Caco-2 (cell line): ENCODE measurements around the gene TALDO1. TPM values are rescaled to one million over a fixed set of nuclear protein-coding genes. Genes with fewer than 3 reads are reported as not detected.

Source experiments
- BruUV-seq: library from RNA; stranded (reverse); fragments of 400-500 nt; replicated peaks from 2 replicates; lab custom pipeline; 2021; lab: Mats Ljungman, UMichigan
- CTCF ChIA-PET: fragments of 300-600 bp; sonication (Branson Sonifier 250); formaldehyde crosslinking; loops from one replicate; lab custom pipeline; 2022; ENCODE audit warnings: antibody characterized with exemption; lab: Charles Lee
- POLR2A ChIA-PET: fragments of 300-600 bp; sonication (Branson Sonifier 250); formaldehyde crosslinking; loops from one replicate; lab custom pipeline; 2022; ENCODE audit warnings: antibody characterized with exemption; lab: Charles Lee
- DNase-seq, 2 experiments: peaks; one replicate each; pipeline versions ENCODE4 v3.0.0 to v3.0.0-alpha.2; 2020 to 2022
- H3K27me3 ChIP-seq: replicated peaks from 2 replicates; pipeline ENCODE4 v1.6.0; 2011; ENCODE audit warnings: low read length; ENCODE audit not compliant: control insufficient read depth, insufficient read depth
- H3K36me3 ChIP-seq: 2 replicates; pipeline ENCODE4 v1.5.1; 2011; ENCODE audit warnings: low read length; ENCODE audit not compliant: control insufficient read depth, insufficient read depth
- H3K4me1 ChIP-seq: fragments of 250-450 bp; sonication (Bioruptor Pico); 2 replicates; pipeline ENCODE4 v1.5.1; 2020; ENCODE audit warnings: mild to moderate bottlenecking
- H3K4me3 ChIP-seq: 2 replicates; pipeline ENCODE4 v1.5.1; 2011; ENCODE audit warnings: low read depth, mild to moderate bottlenecking, control low read depth, low read length
- H3K9me3 ChIP-seq: fragments of 250-450 bp; sonication (Bioruptor Pico); 2 replicates; pipeline ENCODE4 v1.5.1; 2020; ENCODE audit warnings: mild to moderate bottlenecking, moderate library complexity
- H3K27ac Mint-ChIP-seq: one replicate; pipeline ENCODE4 v1.8.0; 2022; ENCODE audit warnings: mixed read lengths; ENCODE audit not compliant: unreplicated experiment
- H3K27me3 Mint-ChIP-seq: one replicate; pipeline ENCODE4 v1.8.0; 2022; ENCODE audit warnings: mixed read lengths; ENCODE audit not compliant: insufficient read depth, unreplicated experiment
- H3K36me3 Mint-ChIP-seq: one replicate; pipeline ENCODE4 v1.8.0; 2022; ENCODE audit warnings: mild to moderate bottlenecking, mixed read lengths; ENCODE audit not compliant: insufficient read depth, unreplicated experiment
- H3K4me1 Mint-ChIP-seq: one replicate; pipeline ENCODE4 v1.8.0; 2022; ENCODE audit warnings: low read depth, mixed read lengths; ENCODE audit not compliant: unreplicated experiment
- H3K4me3 Mint-ChIP-seq: one replicate; pipeline ENCODE4 v1.8.0; 2022; ENCODE audit warnings: mild to moderate bottlenecking, moderate library complexity, mixed read lengths; ENCODE audit not compliant: unreplicated experiment
- H3K9me3 Mint-ChIP-seq: one replicate; pipeline ENCODE4 v1.8.0; 2022; ENCODE audit warnings: mixed read lengths; ENCODE audit not compliant: unreplicated experiment
- CTCF ChIP-seq, 2 experiments: fragments of 200-600 bp in 1 of 2; IDR thresholded peaks; 1 replicate in 1 of 2; 2 replicates in 1 of 2; pipeline versions ENCODE4 v1.5.1 to v1.8.0; 2011 to 2022; ENCODE audit warnings: antibody characterized with exemption in 1 of 2, control low read depth in 1 of 2, inconsistent platforms in 1 of 2, low read depth in 1 of 2, low read length in 1 of 2, mild to moderate bottlenecking in 1 of 2, moderate library complexity in 1 of 2; ENCODE audit not compliant: insufficient read depth in 1 of 2, severe bottlenecking in 1 of 2, unreplicated experiment in 1 of 2
- intact Hi-C: fragments of 100-400 bp; cut with micrococcal nuclease; formaldehyde crosslinking; loops from one replicate; pipeline ENCODE4 v1.10.0; 2022; ENCODE audit not compliant: unreplicated experiment
- total RNA-seq: library from RNA; stranded (reverse); gene quantifications from 2 replicates; pipeline ENCODE4 v1.2.3, GENCODE V29; 2022

TALDO1 gene
- total RNA-seq, 1 experiment from 2014 or later, result 293 TPM

- POLR2A ChIA-PET, result no interaction called here
Observed at GRCh38 chr11:800473-800872, 53.2 kb downstream of the TALDO1 start.

GRCh38 chr11:801097-801780 lies 54.0 kb downstream of the TALDO1 start:
- Histone ChIP-seq H3K36me3 (no peaks in the 10 kb centered on the region), H3K9me3 (no peaks in the 10 kb centered on the region), H3K4me3 (no peak overlapping the region), H3K27me3 (no peaks in the 10 kb centered on the region), H3K4me1 (peaks cover 23% of the 10 kb centered on the region)
- ChIA-PET POLR2A (no interaction called here), CTCF (no interaction called here)
- H3K4me3 Mint-ChIP-seq, result no peak overlapping the region
- H3K36me3 Mint-ChIP-seq, result peaks cover 35% of the 10 kb centered on the region
- intact Hi-C loops, result no loop called here
- no peaks in the 10 kb centered on the region for H3K4me1 Mint-ChIP-seq
- no peaks in the 10 kb centered on the region for H3K27me3 Mint-ChIP-seq
- BruUV-seq, result no TSS peak
- H3K9me3 Mint-ChIP-seq, result no peaks in the 10 kb centered on the region
- no peak overlapping the region for H3K27ac Mint-ChIP-seq
- DNase-seq, result no peak
- no peak for TF ChIP-seq CTCF (IDR thresholded peaks at IDR 0.05; ENCODE audit: insufficient read depth in 1 of 2, low read depth in 1 of 2, low read length in 1 of 2, severe bottlenecking in 1 of 2, unreplicated experiment in 1 of 2)

More at GRCh38 chr11:800473-800872, 53.2 kb downstream of the TALDO1 start:
- intact Hi-C loops, result no loop called here
- Histone ChIP-seq H3K4me3 (no peak overlapping the region), H3K27me3 (no peaks in the 10 kb centered on the region), H3K9me3 (no peaks in the 10 kb centered on the region), H3K36me3 (no peaks in the 10 kb centered on the region), H3K4me1 (peaks cover 20% of the 10 kb centered on the region)
- CTCF ChIA-PET, result no interaction called here
- TF ChIP-seq CTCF (IDR thresholded peaks at IDR 0.05; ENCODE audit: insufficient read depth in 1 of 2, low read depth in 1 of 2, low read length in 1 of 2, severe bottlenecking in 1 of 2, unreplicated experiment in 1 of 2), result no peak
- peaks cover 32% of the 10 kb centered on the region for H3K36me3 Mint-ChIP-seq
- H3K4me3 Mint-ChIP-seq, result no peak overlapping the region
- H3K27ac Mint-ChIP-seq, result no peak overlapping the region
- H3K27me3 Mint-ChIP-seq, result no peaks in the 10 kb centered on the region
- DNase-seq, result no peak
- no peaks in the 10 kb centered on the region for H3K4me1 Mint-ChIP-seq
- BruUV-seq, result no TSS peak
- H3K9me3 Mint-ChIP-seq, result no peaks in the 10 kb centered on the region

GRCh38 chr11:802018-802617 lies 54.9 kb downstream of the TALDO1 start:
- H3K4me3 ChIP-seq, result no peak overlapping the region
- POLR2A ChIA-PET, result no interaction called here
- no peaks in the 10 kb centered on the region for H3K36me3 ChIP-seq
- intact Hi-C loops, result no loop called here
- CTCF ChIA-PET, result no interaction called here
- H3K4me1 Mint-ChIP-seq, result no peaks in the 10 kb centered on the region
- no peaks in the 10 kb centered on the region for H3K27me3 Mint-ChIP-seq
- H3K4me1 ChIP-seq, result peaks cover 14% of the 10 kb centered on the region; the same call in 1 of the 2 replicates
- no peaks in the 10 kb centered on the region for H3K9me3 ChIP-seq
- H3K27ac Mint-ChIP-seq, result no peak overlapping the region
- TF ChIP-seq CTCF (IDR thresholded peaks at IDR 0.05; ENCODE audit: insufficient read depth in 1 of 2, low read depth in 1 of 2, low read length in 1 of 2, severe bottlenecking in 1 of 2, unreplicated experiment in 1 of 2), result no peak
- peaks cover 31% of the 10 kb centered on the region for H3K36me3 Mint-ChIP-seq
- no peaks in the 10 kb centered on the region for H3K27me3 ChIP-seq
- DNase-seq, result no peak
- H3K9me3 Mint-ChIP-seq, result no peaks in the 10 kb centered on the region
- H3K4me3 Mint-ChIP-seq, result no peak overlapping the region
- no TSS peak for BruUV-seq
